ENCODE measurements around the gene TEX26. TPM values are rescaled to one million over a fixed set of nuclear protein-coding genes. Genes with fewer than 3 reads are reported as not detected.

TEX26 gene
- total RNA-seq, 1 experiment from 2014 or later, result not detected

GRCh38 chr13:30933354-30933670 lies 856 bp downstream of the TEX26 start:
- H3K27ac Mint-ChIP-seq (ENCODE audit: low read depth, unreplicated experiment), result no peak overlapping the region
- no peak overlapping the region for H3K4me3 Mint-ChIP-seq (ENCODE audit: unreplicated experiment)
- intact Hi-C loops (cut with micrococcal nuclease), result no loop called here
- peaks cover 10% of the 10 kb centered on the region for H3K4me1 Mint-ChIP-seq (ENCODE audit: insufficient read depth, unreplicated experiment)
- ChIA-PET CTCF (no interaction called here), POLR2A (no interaction called here)
- H3K27me3 Mint-ChIP-seq (ENCODE audit: insufficient read depth, unreplicated experiment), result peaks cover 16% of the 10 kb centered on the region
- no peak for DNase-seq (ENCODE audit: unreplicated experiment)
- TF ChIP-seq CTCF (IDR thresholded peaks at IDR 0.05; ENCODE audit: unreplicated experiment), result no peak
- H3K36me3 Mint-ChIP-seq (ENCODE audit: insufficient read depth, unreplicated experiment), result no peaks in the 10 kb centered on the region
- no TSS peak for BruUV-seq (replicated peaks)
- no peaks in the 10 kb centered on the region for H3K9me3 Mint-ChIP-seq (ENCODE audit: unreplicated experiment)

- no TSS peak for BruUV-seq (replicated peaks)
- ChIA-PET CTCF (no interaction called here), POLR2A (interaction anchor here (0.6 to 0.7 kb wide), 3 partner anchors 33 to 191 kb away, joined by 3 read pairs; no protein-coding TSS in a partner anchor)
- H3K4me1 Mint-ChIP-seq (ENCODE audit: insufficient read depth, unreplicated experiment), result peaks cover 1% of the 10 kb centered on the region
- no peak overlapping the region for H3K4me3 Mint-ChIP-seq (ENCODE audit: unreplicated experiment)
- TF ChIP-seq CTCF (IDR thresholded peaks at IDR 0.05; ENCODE audit: unreplicated experiment), result no peak
- DNase-seq (ENCODE audit: unreplicated experiment), result no peak
- H3K27ac Mint-ChIP-seq (ENCODE audit: low read depth, unreplicated experiment), result no peak overlapping the region
- intact Hi-C loops (cut with micrococcal nuclease), result no loop called here
- H3K36me3 Mint-ChIP-seq (ENCODE audit: insufficient read depth, unreplicated experiment), result no peaks in the 10 kb centered on the region
- H3K9me3 Mint-ChIP-seq (ENCODE audit: unreplicated experiment), result no peaks in the 10 kb centered on the region
- H3K27me3 Mint-ChIP-seq (ENCODE audit: insufficient read depth, unreplicated experiment), result peaks cover 16% of the 10 kb centered on the region
Measured at GRCh38 chr13:30934381-30934780, 1.9 kb downstream of the TEX26 start.

GRCh38 chr13:30934803-30935202 lies 2.3 kb downstream of the TEX26 start:
- Mint-ChIP-seq H3K27ac (ENCODE audit: low read depth, unreplicated experiment) (no peak overlapping the region), H3K4me1 (ENCODE audit: insufficient read depth, unreplicated experiment) (no peaks in the 10 kb centered on the region), H3K36me3 (ENCODE audit: insufficient read depth, unreplicated experiment) (no peaks in the 10 kb centered on the region), H3K4me3 (ENCODE audit: unreplicated experiment) (no peak overlapping the region), H3K9me3 (ENCODE audit: unreplicated experiment) (no peaks in the 10 kb centered on the region), H3K27me3 (ENCODE audit: insufficient read depth, unreplicated experiment) (peaks cover 16% of the 10 kb centered on the region)
- intact Hi-C loops (cut with micrococcal nuclease), result no loop called here
- POLR2A ChIA-PET, result interaction anchor here (0.6 kb wide), 1 partner anchor 33 kb away, joined by 3 read pairs; no protein-coding TSS in a partner anchor
- BruUV-seq (replicated peaks), result no TSS peak
- CTCF ChIA-PET, result no interaction called here
- no peak for TF ChIP-seq CTCF (IDR thresholded peaks at IDR 0.05; ENCODE audit: unreplicated experiment)
- DNase-seq (ENCODE audit: unreplicated experiment), result no peak

GRCh38 chr13:30936971-30937370 lies 4.5 kb downstream of the TEX26 start:
- H3K4me3 Mint-ChIP-seq (ENCODE audit: unreplicated experiment), result no peak overlapping the region
- BruUV-seq (replicated peaks), result no TSS peak
- no peak for TF ChIP-seq CTCF (IDR thresholded peaks at IDR 0.05; ENCODE audit: unreplicated experiment)
- intact Hi-C loops (cut with micrococcal nuclease), result no loop called here
- no peak for DNase-seq (ENCODE audit: unreplicated experiment)
- H3K36me3 Mint-ChIP-seq (ENCODE audit: insufficient read depth, unreplicated experiment), result no peaks in the 10 kb centered on the region
- H3K9me3 Mint-ChIP-seq (ENCODE audit: unreplicated experiment), result no peaks in the 10 kb centered on the region
- no peak overlapping the region for H3K27ac Mint-ChIP-seq (ENCODE audit: low read depth, unreplicated experiment)
- POLR2A ChIA-PET, result interaction anchor here (1.0 kb wide), 1 partner anchor 16 kb away, joined by 3 read pairs; no protein-coding TSS in a partner anchor
- peaks cover 16% of the 10 kb centered on the region for H3K27me3 Mint-ChIP-seq (ENCODE audit: insufficient read depth, unreplicated experiment)
- H3K4me1 Mint-ChIP-seq (ENCODE audit: insufficient read depth, unreplicated experiment), result no peaks in the 10 kb centered on the region
- CTCF ChIA-PET, result interaction anchor here (0.6 kb wide), 1 partner anchor 15 kb away, joined by 3 read pairs; no protein-coding TSS in a partner anchor
